IPS DF 6.9 (cell line): Measurements from ENCODE around the gene TNFAIP8L2.
"Not testable (repeated sequence)": the region's sequence is repeated elsewhere in the genome, so short reads cannot be mapped to it uniquely, and the experiment has no call there.

Experiments used
- DNase-seq: peaks from one replicate; pipeline ENCODE4 v3.0.0-alpha.2; 2013; ENCODE audit warnings: low read depth, low spot score
- H3K27ac ChIP-seq: one replicate; pipeline ENCODE4 v1.5.1; 2013; ENCODE audit warnings: low read length, control low read depth
- H3K27me3 ChIP-seq: 2 replicates; pipeline ENCODE4 v1.6.1; 2013; ENCODE audit warnings: mild to moderate bottlenecking, low read length; ENCODE audit not compliant: control insufficient read depth, insufficient read depth
- H3K36me3 ChIP-seq: 2 replicates; pipeline ENCODE4 v1.6.1; 2013; ENCODE audit warnings: low read length; ENCODE audit not compliant: control insufficient read depth, insufficient read depth
- H3K4me1 ChIP-seq: 2 replicates; pipeline ENCODE4 v1.6.1; 2013; ENCODE audit warnings: low read length; ENCODE audit not compliant: control insufficient read depth, insufficient read depth
- H3K4me3 ChIP-seq: 2 replicates; pipeline ENCODE4 v1.5.1; 2013; ENCODE audit warnings: mild to moderate bottlenecking, low read length
- H3K9me3 ChIP-seq: 2 replicates; pipeline ENCODE4 v1.6.1; 2013; ENCODE audit warnings: low read length, inconsistent platforms; ENCODE audit not compliant: control insufficient read depth, insufficient read depth
- WGBS: extraction: QIAGEN DNeasy Blood & Tissue Kit; methylation state at CpG from one replicate; pipeline ENCODE4 v1.1.7; 2013; ENCODE audit warnings: mixed read lengths, missing lambda C conversion rate; ENCODE audit not compliant: insufficient read length, insufficient coverage; 5-methylcytosine and 5-hydroxymethylcytosine counted together

Gene TNFAIP8L2

DNA sequence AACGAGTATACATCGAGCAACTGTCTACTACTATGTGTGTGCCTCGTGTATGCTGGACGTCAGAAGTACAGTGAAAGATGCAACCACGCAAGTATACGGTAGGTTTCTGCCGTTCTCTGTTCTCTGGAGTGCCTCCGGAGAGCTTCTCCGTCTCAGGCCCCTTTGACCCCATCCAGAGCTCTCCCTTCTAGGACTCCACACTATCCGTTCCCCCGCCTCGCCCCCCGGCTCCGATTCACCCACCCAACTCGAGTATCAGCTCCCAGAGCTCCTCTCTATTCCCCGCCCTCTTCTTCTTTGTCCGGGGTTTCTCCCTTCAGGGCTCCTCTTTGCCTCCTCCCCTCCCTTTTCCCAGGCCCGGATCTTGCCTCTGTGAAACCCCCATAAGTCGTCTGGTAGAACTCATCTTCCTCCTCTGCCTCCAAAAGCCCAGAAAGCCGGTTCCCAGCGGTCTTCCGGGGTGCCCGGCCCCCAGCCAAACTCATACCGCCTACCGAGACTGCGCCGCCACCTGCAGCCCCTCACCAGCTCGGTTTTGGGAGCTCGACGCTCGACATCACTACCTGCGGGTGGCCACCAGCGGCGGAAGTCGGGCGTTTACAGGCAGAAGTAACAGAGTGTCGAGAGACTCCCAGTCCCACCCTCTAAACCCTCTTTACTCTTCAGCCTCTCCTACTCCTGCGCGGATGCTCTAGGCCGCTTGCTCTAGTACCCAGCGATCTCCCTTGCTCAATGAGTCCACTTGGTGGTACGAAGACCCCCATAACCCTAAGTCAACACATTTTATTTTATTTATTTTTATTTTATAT lies 33.4 kb downstream of the TNFAIP8L2 start, which contains the start of gene VPS72:
Gene VPS72 (minus strand): TSS at position 561 of the 809 bp plus-strand sequence. CDS start 76 bp downstream, at position 485.
- WGBS: no CpG with 5 or more reads among the region's 42 CpGs
- H3K9me3 ChIP-seq: no peaks in the 10 kb centered on the region
- no peaks in the 10 kb centered on the region for H3K27me3 ChIP-seq
- peak; percentile 66 for DNase-seq
- no peaks in the 10 kb centered on the region for H3K4me1 ChIP-seq
- H3K36me3 ChIP-seq: 0 out of 2 replicates have a peak, but pooled peaks cover 4% of the 10 kb centered on the region
- H3K27ac ChIP-seq: no peak within 1 kb of the TSS
- H3K4me3 ChIP-seq: peak within 1 kb of the TSS; percentile 91

DNA sequence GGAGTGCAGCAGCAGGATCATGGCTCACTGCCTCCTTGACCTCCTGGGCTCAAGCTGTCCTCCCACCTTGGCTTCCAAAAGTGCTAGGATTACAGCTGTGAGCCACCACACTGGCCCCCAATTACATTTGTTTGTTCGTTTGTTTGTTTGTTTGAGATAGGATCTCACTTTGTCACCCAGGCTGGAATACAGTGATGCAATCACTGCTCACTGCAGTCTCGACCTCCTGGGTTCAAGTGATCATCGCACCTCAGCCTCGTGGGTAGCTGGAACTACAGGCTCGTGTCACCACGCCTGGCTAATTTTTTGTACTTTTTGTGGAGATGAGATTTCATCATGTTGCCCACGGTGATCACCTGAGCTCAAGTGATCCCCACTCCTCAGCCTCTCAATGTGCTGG lies 35.6 kb downstream of the TNFAIP8L2 start:
- H3K4me3 ChIP-seq: no peak overlapping the region
- DNase-seq: no peak
- H3K4me1 ChIP-seq: no peaks in the 10 kb centered on the region
- no CpG with 5 or more reads among the region's 7 CpGs for WGBS
- no peaks in the 10 kb centered on the region for H3K9me3 ChIP-seq
- H3K27me3 ChIP-seq: no peaks in the 10 kb centered on the region
- H3K36me3 ChIP-seq: no peaks in the 10 kb centered on the region
- no peak overlapping the region for H3K27ac ChIP-seq

DNA sequence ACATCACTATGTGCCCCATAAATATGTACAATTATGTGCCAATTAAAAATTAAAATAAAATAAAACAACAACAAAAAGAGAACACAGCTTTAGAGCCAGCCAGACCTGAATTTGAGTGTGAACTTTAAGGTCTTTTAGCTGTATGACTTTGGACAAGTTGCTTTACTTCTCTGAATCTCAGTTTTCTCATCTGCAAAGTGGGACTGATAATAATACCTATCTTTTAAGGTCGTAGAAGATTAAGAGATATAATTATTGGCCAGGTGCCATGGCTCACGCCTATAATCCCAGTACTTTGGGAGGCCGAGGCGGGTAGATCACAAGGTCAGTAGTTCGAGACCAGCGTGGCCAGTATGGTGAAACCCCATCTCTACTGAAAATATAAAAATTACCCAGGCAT lies 36.9 kb downstream of the TNFAIP8L2 start:
- Histone ChIP-seq H3K4me1 (no peaks in the 10 kb centered on the region; the same call in 1 of the 2 replicates), H3K9me3 (no peaks in the 10 kb centered on the region), H3K36me3 (no peaks in the 10 kb centered on the region), H3K27me3 (no peaks in the 10 kb centered on the region), H3K4me3 (no peak overlapping the region), H3K27ac (no peak overlapping the region)
- WGBS: no CpG with 5 or more reads among the region's 6 CpGs
- no peak for DNase-seq

DNA sequence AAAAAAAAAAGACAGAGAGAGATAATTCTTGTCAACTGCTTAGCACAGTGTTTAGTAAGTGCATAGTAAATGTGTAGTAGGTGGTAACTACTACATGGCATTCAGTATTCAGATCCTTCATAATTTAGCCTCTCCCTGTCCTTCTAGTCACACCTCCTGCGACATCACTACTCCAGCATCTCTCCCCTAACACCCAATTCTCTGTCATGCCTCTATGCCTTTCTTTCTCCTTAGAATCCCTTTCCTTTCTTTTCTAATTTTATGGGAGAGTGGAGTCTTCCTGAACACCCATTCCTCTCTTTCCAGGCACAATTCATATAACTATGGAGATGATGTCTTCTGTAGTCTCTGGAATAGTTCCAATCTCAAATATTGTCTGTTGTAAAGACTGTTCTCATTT lies 37.4 kb downstream of the TNFAIP8L2 start:
- Histone ChIP-seq H3K27ac (no peak overlapping the region), H3K27me3 (no peaks in the 10 kb centered on the region), H3K4me3 (no peak overlapping the region), H3K4me1 (no peaks in the 10 kb centered on the region; the same call in 1 of the 2 replicates), H3K9me3 (no peaks in the 10 kb centered on the region), H3K36me3 (no peaks in the 10 kb centered on the region)
- WGBS: no CpG with 5 or more reads among the region's 1 CpG
- DNase-seq: no peak

DNA sequence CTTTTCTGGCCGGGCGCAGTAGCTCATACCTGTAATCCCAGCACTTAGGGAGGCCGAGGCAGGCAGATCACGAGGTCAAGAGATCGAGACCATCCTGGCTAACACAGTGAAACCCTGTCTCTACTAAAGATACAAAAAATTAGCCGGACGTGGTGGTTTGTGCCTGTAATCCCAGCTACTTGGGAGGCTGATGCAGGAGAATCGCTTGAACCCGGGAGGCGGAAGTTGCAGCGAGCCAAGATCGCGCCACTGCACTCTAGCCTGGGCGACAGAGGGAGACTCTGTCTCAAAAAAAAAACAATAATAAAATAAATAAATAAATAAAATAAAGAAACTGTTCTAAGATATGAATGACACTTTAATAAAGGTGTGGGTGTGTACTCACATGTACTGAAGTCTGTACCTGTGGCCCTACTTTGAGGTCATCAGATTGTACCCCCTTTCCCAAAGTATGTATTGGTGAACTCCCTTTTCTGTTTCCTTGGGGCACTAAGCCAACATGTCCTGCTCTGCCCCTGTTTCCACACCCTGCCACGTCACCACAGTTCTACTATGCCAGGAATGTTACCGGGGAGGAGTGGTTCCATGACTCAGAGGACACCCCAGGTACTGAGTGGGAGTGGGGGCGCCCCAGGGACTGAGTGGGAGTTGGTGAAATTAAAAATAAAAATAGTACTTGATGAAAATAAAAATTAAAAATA lies 38.6 kb downstream of the TNFAIP8L2 start:
- WGBS: no CpG with 5 or more reads among the region's 17 CpGs
- not testable (repeated sequence) for H3K4me1 ChIP-seq, H3K27me3 ChIP-seq, H3K36me3 ChIP-seq, H3K27ac ChIP-seq, H3K9me3 ChIP-seq, H3K4me3 ChIP-seq, DNase-seq

DNA sequence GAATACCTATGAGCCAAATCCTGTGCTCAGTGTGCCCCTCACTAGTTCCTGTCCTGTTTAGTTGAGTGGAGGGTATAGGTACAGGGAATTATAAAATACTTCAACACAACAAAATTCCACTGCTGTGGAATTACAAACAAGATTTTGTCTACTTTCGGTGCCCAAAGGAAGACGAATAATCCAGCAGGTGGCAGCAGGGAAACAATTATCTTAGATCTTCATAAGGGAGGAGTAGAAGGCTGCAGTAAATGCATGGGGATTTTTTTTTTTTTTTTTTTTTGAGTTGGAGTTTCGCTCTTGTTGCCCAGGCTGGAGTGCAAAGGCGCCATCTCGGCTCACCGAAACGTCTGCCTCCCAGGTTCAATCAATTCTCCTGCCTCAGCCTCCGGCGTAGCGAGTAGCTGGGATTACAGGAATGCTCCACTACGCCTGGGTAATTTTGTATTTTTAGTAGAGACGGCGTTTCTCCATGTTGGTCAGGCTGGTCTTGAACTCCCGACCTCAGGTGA lies 39.9 kb downstream of the TNFAIP8L2 start:
- Histone ChIP-seq H3K4me3 (no peak overlapping the region), H3K27me3 (no peaks in the 10 kb centered on the region), H3K27ac (no peak overlapping the region), H3K36me3 (no peaks in the 10 kb centered on the region), H3K4me1 (no peaks in the 10 kb centered on the region; the same call in 1 of the 2 replicates), H3K9me3 (no peaks in the 10 kb centered on the region)
- no peak for DNase-seq
- no CpG with 5 or more reads among the region's 14 CpGs for WGBS

DNA sequence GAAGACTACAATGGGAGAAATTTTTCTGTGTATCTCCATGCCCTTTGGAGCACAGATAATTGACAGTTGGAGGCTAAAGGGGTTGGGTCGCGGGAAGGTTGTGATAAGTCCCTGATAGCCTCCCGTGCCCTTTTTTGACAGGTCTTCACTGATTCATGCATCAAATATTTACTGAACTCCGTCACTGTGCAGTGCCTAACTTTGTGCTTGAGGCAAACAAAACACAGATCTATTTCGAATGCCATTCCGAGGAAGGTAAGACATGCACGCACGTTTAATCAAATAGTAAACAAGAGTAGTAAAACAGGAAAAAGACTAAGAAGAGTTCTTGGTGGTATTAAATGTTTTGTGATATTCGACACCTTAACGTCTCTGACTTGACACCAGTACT lies 41.4 kb downstream of the TNFAIP8L2 start:
- no peak for DNase-seq
- WGBS: no CpG with 5 or more reads among the region's 10 CpGs
- Histone ChIP-seq H3K9me3 (no peaks in the 10 kb centered on the region), H3K27me3 (no peaks in the 10 kb centered on the region), H3K4me3 (peak overlapping the region; percentile 73), H3K36me3 (no peaks in the 10 kb centered on the region), H3K4me1 (no peaks in the 10 kb centered on the region; the same call in 1 of the 2 replicates), H3K27ac (no peak overlapping the region)

DNA sequence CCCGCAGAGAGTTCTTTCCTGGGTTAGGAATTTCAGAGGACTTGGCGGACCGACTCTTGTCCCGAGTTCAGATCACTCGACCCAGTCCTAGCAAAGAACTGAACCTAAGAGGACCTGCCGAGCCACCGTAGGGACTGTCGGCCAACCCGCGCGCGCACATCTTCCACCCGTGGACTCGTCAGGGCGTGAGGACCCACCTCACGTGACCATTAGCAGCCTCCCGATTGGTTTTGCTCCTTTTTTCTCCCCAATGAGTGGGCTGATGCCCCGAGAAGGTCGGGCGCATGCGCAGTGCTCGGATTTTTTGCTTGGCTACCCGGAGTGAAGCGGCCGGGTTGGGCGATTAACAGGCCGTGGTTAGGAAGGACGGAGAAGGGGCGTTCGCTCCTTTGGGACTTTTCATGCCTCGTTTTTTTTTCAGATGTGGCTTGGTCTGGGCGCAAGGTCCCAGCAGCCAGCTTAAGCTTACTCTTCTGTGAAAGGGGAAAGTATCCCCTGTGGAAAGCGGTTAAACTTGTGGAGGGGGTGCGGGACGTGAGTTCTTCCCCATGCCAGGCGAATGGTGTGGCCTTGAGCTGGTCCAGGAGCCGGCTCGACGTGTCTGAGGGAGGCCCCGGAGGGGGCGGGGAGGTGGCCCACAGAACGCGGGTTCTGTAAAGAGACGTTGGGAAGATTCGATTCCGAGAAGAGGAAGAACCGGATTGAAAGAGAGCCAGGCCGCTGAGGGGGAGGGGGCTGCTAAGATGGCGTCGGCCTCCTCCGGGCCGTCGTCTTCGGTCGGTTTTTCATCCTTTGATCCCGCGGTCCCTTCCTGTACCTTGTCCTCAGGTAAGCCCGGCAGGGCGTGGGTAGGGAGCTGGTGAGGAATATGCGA lies 42.0 kb downstream of the TNFAIP8L2 start, which contains the start of gene PIP5K1A:
Gene PIP5K1A (plus strand): TSS at position 299 of the 874 bp plus-strand sequence. CDS start 445 bp downstream, at position 744.
- WGBS: no CpG with 5 or more reads among the region's 60 CpGs

DNA sequence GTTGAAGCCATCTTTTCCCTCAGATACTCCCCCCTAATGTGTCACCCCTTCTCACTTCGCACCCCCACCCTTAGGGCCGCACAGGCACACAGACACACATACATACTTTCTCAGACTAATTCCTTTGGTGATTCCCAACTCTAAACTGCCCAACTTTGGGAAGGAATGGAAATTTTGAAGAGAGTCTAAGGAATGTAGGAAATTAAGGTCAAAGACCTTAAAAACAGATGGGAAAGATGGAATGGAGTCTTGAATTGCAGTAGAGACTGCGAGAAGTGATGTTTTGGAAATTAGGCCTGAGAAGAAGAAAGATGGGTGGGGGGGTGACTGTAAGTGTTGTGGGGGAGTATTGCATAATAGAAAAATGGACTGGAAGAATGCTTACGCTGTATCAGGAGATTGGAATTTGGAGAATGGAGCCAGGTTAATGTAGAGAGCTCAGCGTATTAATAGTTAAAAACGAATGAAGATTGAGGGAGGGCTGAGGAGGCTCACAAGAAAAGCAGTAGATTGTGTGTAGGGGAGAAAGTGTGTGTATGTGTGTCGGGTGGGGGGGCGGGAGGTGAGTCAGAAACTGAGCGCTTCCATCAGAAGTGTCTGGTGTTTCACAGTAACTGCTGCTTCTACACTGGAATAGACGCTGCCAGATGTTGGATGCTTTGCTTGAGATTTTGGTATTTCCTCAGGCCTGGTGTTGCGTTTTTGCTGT lies 43.6 kb downstream of the TNFAIP8L2 start:
- no peaks in the 10 kb centered on the region for H3K27me3 ChIP-seq
- H3K27ac ChIP-seq: no peak overlapping the region
- H3K9me3 ChIP-seq: no peaks in the 10 kb centered on the region
- no peak for DNase-seq
- H3K36me3 ChIP-seq: no peaks in the 10 kb centered on the region
- peak overlapping the region; percentile 73; the same call in 1 of the 2 replicates for H3K4me3 ChIP-seq
- H3K4me1 ChIP-seq: no peaks in the 10 kb centered on the region; the same call in 1 of the 2 replicates
- WGBS: no CpG with 5 or more reads among the region's 11 CpGs

More for the DNA sequence above, 42.0 kb downstream of the TNFAIP8L2 start, which contains the start of gene PIP5K1A:
- no peaks in the 10 kb centered on the region for H3K27me3 ChIP-seq
- peak within 1 kb of the TSS; percentile 73 for H3K4me3 ChIP-seq
- DNase-seq: peak; percentile 92
- no peaks in the 10 kb centered on the region for H3K9me3 ChIP-seq
- H3K36me3 ChIP-seq: no peaks in the 10 kb centered on the region
- H3K4me1 ChIP-seq: no peaks in the 10 kb centered on the region; the same call in 1 of the 2 replicates
- H3K27ac ChIP-seq: no peak within 1 kb of the TSS
